Measurements from ENCODE around the gene COG3.

DNA sequence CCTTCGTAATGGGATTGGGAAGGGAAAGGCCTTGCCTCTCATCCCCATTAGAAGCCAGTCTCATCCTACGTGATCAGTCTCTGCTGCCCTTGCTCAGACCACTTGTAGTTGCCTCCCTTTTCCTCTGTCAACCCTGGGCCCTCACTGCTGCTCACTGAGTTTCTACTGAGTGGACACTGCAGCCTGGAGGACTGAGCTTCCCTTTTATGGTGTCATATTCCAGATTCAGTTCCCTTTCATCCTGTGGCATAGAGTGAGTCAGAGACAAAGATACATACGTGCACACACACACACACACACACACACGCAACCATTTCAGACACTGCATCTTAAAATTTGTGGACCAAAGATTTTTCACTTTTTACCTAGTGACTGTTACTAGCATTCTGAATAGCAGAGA, 56.6 kb downstream of the COG3 start:
- TF ChIP-seq, protein P1, sequence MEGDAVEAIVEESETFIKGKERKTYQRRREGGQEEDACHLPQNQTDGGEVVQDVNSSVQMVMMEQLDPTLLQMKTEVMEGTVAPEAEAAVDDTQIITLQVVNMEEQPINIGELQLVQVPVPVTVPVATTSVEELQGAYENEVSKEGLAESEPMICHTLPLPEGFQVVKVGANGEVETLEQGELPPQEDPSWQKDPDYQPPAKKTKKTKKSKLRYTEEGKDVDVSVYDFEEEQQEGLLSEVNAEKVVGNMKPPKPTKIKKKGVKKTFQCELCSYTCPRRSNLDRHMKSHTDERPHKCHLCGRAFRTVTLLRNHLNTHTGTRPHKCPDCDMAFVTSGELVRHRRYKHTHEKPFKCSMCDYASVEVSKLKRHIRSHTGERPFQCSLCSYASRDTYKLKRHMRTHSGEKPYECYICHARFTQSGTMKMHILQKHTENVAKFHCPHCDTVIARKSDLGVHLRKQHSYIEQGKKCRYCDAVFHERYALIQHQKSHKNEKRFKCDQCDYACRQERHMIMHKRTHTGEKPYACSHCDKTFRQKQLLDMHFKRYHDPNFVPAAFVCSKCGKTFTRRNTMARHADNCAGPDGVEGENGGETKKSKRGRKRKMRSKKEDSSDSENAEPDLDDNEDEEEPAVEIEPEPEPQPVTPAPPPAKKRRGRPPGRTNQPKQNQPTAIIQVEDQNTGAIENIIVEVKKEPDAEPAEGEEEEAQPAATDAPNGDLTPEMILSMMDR (IDR thresholded peaks at IDR 0.05; ENCODE audit: insufficient read depth, low read length) = no peak
- TF ChIP-seq, protein P2, sequence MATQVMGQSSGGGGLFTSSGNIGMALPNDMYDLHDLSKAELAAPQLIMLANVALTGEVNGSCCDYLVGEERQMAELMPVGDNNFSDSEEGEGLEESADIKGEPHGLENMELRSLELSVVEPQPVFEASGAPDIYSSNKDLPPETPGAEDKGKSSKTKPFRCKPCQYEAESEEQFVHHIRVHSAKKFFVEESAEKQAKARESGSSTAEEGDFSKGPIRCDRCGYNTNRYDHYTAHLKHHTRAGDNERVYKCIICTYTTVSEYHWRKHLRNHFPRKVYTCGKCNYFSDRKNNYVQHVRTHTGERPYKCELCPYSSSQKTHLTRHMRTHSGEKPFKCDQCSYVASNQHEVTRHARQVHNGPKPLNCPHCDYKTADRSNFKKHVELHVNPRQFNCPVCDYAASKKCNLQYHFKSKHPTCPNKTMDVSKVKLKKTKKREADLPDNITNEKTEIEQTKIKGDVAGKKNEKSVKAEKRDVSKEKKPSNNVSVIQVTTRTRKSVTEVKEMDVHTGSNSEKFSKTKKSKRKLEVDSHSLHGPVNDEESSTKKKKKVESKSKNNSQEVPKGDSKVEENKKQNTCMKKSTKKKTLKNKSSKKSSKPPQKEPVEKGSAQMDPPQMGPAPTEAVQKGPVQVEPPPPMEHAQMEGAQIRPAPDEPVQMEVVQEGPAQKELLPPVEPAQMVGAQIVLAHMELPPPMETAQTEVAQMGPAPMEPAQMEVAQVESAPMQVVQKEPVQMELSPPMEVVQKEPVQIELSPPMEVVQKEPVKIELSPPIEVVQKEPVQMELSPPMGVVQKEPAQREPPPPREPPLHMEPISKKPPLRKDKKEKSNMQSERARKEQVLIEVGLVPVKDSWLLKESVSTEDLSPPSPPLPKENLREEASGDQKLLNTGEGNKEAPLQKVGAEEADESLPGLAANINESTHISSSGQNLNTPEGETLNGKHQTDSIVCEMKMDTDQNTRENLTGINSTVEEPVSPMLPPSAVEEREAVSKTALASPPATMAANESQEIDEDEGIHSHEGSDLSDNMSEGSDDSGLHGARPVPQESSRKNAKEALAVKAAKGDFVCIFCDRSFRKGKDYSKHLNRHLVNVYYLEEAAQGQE (IDR thresholded peaks at IDR 0.05; ENCODE audit: insufficient replicate concordance, low read depth) = no peak
- TF ChIP-seq GABPA (IDR thresholded peaks at IDR 0.05; ENCODE audit: low read depth) = no peak
- no peak for TF ChIP-seq POLR2AphosphoS5 (IDR thresholded peaks at IDR 0.05; ENCODE audit: low read depth)

Measured in HL-60 (cell line).